GM13976 (cell line): ENCODE results near the gene CDC14A.
"Not testable (repeated sequence)": the region's sequence is repeated elsewhere in the genome, so short reads cannot be mapped to it uniquely, and the experiment has no call there.

Experiments
- DNase-seq: peaks from one replicate; pipeline ENCODE4 v3.0.0; 2012; ENCODE audit warnings: low spot score
- CTCF ChIP-seq: IDR thresholded peaks from 2 replicates; pipeline ENCODE4 v1.5.1; 2012; ENCODE audit warnings: borderline replicate concordance, mild to moderate bottlenecking; ENCODE audit not compliant: insufficient read depth; ENCODE audit errors: extremely low read depth, missing control alignments, control extremely low read depth
- in situ Hi-C: fragments of 300-500 bp; cut with MboI; formaldehyde crosslinking; loops from one replicate; pipeline ENCODE4 v1.12.0; 2022; ENCODE audit warnings: low sequenced_read_pairs, mixed read lengths, inconsistent platforms; ENCODE audit not compliant: unreplicated experiment

The CDC14A gene

GRCh38 chr1:100332331-100332730, 20.0 kb upstream of the CDC14A start:
- in situ Hi-C loops = no loop called here
- no peak for DNase-seq
- TF ChIP-seq CTCF = no peak

- no peak for TF ChIP-seq CTCF
- DNase-seq = no peak
These were observed 16.9 kb upstream of the CDC14A start for GRCh38 chr1:100335436-100335835.

DNA sequence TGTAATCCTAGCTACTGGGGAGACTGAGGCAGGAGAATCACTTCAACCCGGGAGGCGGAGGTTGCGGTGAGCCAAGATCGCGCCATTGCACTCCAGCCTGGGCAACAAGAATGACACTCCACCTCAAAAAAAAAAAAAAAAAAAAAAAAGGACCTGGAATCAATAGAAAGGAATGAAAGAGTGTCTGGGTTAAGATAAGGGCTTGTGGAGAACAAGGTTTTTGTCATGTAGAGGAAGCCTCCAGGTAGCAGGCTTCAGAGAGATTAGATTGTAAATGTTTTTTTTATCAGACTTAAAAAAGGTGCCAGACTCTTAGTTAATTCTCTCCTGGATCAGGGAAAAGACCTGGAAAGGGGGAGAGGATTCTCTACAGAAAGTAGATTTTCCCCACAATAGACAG, 14.4 kb upstream of the CDC14A start:
- DNase-seq, in situ Hi-C loops: not testable (repeated sequence)

More at GRCh38 chr1:100335436-100335835, 16.9 kb upstream of the CDC14A start:
- in situ Hi-C loops = no loop called here

DNA sequence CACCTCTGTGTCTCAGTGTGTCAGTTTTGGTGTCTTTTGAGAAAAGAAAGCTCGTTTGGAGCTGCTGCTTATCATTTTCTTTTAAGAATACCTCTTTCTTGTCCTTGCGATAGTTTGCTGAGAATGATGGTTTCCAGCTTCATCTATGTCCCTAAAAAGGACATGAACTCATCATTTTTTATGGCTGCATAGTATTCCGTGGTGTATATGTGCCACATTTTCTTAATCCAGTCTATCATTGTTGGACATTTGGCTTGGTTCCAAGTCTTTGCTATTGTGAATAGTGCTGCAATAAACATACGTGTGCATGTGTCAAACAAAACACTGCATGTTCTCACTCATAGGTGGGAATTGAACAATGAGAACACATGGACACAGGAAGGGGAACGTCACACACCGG, 12.6 kb upstream of the CDC14A start:
- in situ Hi-C loops, DNase-seq: not testable (repeated sequence)

GRCh38 chr1:100340494-100340893, 11.8 kb upstream of the CDC14A start:
- no peak for DNase-seq
- TF ChIP-seq CTCF = no peak
- in situ Hi-C loops = no loop called here

DNA sequence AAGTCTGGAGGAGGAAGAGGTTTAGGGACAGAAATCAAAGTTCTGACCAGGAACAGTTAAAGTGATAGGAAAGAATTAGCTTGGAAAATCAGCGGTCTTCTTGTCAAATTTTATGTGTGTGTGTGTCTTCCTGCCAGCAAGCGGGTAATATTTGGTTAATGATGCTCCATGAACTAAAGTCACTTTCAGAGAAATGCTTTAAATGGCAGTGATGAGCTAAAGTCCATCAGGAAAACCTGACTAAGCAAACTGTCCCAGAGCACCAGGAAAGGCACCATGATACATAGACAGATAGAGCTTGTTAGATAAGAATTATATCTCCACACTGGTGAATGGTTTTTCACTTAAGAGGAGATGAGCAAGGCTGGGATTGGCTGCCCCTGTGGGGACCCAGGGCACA, 10.0 kb upstream of the CDC14A start:
- TF ChIP-seq CTCF = no peak
- DNase-seq = no peak
- in situ Hi-C loops = no loop called here

- no peak for DNase-seq
- in situ Hi-C loops = no loop called here
- TF ChIP-seq CTCF = no peak
These were observed 8.4 kb upstream of the CDC14A start for GRCh38 chr1:100343897-100344296.

GRCh38 chr1:100344774-100345173, 7.5 kb upstream of the CDC14A start:
- in situ Hi-C loops = no loop called here
- no peak for TF ChIP-seq CTCF
- no peak for DNase-seq
